ENCODE results near the gene LSM7.
A peak's percentile ranks its signal among the peaks of the same experiment; 100 is the strongest.

Gene LSM7

DNA sequence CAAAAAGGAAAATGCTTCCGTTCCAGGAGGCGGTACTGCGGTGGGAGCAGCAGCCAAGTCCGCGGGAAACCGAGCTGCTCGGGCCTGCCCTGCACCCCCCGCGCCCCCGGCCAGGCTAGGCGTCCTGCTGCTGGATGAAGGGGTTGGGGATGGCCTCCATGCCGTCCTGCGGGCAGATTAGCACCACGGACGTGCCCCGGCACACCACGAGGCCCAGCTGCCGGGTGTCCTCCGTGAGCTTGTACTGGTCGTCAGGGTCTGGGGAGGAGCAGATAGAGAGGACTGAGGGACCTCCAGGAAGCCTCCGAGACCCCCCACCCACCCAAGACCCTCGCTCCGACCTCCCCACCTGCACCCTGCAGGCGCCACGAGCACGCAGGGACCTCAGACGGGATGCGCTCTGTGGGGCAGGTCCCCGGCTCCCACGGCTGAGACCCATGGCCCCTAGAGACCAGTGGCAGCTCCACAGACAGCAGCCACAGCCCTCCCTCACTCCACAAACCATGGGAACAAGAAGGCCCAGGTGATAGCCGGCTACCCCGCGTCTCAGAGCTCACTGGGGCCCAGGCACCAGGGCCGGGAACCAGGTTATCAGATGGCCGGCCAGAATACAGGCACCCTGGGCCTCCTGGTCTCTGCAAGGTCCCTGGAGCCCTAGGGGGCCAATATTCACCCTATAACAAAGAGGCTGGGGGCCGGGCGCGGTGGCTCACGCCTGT, 6.7 kb downstream of the LSM7 start:
- DNase-seq, result no peak

DNA sequence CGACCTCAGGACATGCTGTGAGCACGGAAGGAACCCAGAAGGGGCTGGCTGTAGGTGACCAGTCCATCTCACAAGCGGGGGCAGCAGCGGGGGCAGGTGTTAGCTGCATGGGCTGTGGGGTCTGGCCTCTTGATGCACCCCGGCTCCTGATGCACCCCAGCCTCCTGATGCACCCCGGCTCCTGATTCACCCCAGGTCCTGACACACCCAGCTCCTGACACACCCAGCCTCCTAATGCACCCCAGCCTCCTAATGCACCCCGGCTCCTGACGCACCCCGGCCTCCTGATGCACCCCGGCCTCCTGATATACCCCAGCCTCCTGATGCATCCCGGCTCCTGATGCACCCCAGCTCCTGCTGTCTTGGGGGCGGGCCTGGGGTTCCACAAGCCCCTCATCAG, 7.4 kb downstream of the LSM7 start:
- no peak for DNase-seq

DNA sequence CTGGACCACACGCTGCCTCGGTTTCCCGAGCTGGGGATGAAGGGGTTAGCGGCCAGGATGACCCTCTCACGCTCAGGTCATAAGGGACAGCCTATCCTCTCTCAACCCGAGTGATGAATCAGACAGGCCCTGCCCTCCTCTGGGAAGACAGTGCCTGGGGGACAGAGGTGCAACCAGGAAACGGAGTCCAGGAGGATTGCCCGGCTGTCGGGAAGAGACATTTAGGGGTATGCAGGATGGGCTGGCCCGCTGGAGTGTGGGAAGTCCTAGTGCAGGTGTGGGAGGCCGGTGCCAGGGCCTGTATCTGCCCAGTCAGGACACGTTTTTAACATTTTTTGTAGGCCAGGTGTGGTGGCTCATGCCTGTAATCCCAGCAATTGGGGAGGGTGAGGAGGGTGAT, 8.3 kb downstream of the LSM7 start:
- no peak for DNase-seq

DNA sequence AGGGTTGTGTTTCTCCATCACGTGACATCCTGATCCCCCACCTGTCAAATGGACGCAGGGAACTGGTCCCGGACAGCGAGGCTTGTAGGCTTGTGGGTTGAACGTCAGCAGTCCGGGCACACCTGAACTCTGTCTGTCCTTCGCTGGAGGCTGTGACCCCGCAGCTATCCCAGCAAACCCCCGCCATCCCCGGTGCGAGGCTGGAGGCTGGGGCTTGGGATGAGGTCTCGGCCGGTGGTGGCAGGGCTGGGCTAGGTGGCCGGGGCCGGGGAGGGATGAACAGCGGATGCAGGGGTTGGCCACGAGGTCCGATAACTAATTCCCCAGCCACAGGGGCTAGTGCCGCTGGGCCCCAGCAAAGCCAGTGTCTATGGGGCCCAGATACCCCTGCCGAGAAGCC, 8.8 kb downstream of the LSM7 start:
- no peak for DNase-seq

DNA sequence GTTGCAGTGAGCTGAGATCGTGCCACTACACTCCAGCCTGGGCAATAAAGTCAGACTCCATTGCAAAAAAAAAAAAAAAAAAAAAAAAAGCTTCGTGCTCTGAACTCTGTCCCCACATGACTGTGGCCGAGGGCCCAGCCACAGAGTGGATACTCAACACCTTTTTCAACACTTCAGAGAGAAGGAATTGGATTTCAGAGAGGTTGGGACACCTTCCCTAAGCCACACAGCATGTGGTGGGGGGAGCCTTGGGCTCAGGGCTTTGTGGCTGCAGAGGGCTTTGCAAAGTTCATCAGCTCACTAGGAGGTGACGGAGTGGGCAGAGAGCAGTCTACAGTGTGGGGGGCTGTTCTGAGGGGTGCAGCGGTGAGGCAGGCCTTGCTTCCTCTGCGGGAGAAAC, 9.5 kb downstream of the LSM7 start:
- DNase-seq, result no peak

DNA sequence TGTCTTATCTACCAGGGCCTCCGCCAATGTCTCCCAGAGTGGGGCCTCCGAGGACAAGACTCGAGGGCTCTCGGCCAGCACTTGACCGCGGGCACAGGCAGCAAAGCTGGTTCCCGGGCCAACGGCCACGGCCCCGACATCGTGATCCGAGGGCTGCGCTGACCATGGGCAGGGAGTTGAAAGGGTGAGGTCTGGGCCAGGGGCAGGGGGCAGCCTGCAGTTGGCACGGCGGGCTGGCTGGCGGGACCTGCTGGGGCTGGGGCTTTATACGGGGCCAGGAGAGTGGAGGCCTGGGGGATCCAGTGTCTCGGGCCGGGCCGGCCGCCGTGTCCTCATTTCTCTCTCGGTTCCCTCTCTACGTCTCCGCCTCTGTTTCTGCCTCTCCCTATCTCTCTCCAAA, 10.6 kb downstream of the LSM7 start:
- no peak for DNase-seq

DNA sequence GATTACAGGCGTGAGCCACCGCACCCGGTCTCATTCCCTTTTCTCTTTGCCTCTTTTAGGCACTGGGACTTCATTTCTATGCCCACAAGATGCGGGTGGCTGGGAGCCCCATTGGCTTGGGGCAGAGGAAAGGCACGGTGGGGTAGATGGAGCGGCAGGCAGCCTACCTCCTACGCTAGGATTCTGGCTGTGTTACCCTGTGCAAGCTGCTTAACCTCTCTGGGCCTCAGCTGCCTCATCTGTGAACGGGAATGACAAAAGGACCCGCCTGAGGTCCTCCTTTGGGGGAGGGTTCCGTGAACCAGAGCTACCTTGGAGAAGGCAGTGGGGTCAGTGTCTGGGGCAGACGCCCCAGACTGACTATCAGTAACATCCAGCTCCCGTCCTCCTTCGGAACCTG, 11.1 kb downstream of the LSM7 start:
- no peak for DNase-seq

DNA sequence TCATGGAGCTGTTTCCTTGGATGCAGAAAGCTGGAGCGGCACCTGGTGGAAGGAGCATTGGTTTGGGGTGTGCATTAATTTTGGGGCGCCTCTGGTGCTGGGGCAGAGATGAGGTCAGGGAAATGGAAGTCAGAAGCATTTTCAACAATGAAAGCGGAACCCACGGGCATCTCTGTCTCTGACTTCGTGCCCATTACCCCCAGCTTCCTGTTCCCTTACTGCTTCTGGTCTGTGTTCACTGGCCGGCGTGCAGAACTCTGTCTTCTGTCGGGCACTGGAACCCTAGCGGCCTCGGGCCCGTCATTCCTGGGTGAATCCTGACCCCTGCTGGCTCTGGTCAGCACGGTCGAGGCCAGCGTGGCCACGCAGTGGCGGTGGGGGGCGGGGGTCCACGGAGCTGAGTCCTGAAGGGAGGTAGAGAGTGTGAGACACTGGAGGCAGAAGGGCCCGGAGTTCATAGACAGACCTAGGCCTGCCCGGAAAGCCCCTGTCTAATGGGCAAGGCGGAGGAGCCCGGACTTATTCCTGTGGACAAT, 12.5 kb downstream of the LSM7 start:
- peak; percentile 61 for DNase-seq

DNA sequence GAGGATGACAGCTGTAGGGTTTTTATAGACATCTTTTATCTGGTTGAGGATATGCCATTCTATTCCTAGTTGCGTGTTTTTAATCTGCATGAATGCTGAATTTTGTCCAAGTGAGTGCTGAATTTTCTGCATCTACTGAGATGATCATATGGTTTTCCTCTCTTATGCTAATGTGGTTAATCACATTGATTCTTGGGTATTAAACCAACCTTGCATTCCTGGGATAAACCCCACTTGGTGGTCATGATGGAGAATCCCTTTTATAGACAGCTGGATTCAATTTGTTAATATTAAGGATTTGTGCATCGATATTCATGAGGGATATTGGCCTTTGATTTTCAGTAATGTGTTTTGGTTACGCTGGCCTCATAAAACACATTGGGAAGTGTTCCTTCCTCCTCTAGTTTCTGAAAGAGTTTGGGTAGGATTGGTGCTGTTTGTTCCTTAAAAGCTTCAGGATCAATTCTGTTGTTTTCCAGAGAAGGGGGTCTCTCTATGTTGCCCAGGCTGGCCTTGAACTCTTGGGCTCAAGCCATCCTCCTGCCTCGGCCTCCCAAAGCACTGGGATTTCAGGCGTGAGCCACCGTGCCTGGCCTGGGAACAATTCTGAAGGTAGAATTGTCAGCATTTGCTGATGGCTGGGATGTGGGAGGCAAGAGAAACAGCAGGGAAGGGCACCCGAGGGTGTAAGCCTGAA, 13.1 kb downstream of the LSM7 start:
- DNase-seq, result no peak

DNA sequence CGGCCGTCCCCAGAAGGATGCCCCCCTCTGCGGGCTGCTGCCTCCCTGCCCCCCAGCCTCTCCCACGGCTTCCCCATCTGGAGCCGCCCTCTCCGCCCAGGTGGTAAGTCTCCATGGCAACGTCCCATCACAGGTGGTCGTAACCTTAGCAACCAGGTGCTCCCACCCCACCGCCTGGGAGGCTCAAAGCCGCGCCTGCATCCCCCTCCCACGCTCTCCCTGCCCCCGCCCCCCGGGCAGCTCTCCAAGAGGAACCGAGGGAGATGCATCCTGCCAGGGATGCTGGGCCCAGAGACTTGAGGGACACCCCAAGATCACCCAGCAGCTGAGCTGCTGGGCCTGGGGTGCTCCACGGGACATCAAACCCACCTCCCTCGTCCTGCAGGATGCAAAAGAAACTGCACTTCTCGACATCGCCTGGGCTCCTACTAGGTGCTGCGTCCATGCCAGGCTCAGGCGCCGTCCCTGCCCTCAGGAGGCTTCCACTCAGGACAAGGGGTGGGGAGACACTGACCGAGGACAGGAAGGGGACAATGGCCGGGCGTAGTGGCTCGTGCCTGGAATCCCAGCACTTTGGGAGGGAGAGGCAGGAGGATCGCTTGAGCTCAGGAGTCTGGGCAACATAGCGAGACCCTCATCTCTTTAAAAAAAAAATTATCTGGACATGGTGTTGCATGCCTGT, 15.4 kb downstream of the LSM7 start:
- DNase-seq, result no peak

DNA sequence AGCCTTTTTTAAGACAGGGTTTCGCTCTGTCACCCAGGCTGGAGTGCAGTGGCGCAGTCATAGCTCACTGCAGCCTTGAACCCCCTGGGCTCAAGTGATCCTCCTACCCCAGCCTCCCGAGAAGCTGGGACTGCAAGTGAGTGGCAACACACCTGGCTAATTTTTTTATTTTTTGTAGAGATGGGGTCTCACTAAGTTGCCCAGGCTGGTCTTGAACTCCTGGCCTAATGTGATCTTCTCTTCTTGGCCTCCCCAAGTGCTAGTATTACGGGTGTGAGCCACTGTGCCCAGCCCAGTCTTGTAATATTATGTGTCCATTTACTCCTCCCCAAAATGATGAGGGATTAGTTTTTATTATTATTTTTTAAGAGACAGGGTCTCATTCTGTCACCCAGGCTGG, 17.3 kb downstream of the LSM7 start:
- DNase-seq, result no peak

DNA sequence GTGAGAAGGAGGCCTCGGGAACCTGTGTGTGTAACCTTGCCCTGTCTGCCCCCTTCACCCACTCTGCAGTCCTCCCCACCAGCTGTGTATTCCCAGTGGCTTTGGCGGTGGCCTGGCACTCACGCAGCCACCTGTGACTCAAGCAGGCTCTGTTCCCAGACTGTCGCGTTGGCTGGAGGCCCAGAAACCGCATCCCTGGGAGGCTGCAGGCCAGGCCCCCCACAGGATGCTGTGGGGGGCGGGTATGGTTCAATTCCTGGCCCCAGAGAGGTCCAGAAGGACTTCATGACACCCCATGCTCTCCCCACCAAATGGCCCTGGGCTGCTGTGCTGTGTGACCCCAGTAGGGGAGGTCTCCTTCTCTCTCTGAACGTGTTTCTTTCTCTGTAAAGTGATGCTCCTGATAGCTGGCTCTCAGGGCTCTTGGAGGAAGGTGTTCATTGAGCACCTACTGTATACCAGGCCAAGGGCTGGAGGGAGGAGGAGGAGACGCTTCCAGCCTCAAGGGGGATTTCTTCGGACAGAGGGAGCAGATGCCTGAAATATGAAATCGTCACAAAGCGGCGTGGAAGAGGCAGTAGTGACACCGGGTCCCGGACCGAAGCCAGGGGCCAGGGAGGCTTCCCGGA, 18.5 kb downstream of the LSM7 start:
- DNase-seq, result peak; percentile 66

DNA sequence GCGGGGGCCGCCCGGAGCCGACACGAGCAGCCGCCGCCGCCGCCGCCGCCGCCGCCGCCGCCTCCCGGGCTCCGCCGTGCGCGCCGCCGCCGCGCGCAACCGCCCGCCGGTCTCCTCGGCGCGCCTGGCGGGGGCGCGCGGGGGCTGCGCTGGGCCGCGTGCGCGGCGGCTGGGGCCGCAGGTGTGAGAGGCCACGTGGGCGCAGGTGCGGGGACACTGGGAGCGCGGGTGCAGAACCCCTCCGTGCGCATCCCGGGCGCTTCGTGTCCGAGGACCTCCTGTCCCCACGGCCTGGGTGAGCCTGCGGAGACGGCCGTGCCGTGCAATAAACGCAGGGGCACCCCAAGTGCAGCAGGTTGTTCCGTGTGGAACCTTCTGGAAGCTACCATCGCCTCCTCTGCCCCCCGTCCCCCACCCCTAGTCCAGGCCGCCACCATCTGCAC, 20.3 kb downstream of the LSM7 start, which contains the start of gene LINGO3:
LINGO3 (minus strand) TSS at position 41 of the 443 bp plus-strand sequence. CDS start 16,378 bp downstream, outside the sequence.
- DNase-seq, result no peak

DNA sequence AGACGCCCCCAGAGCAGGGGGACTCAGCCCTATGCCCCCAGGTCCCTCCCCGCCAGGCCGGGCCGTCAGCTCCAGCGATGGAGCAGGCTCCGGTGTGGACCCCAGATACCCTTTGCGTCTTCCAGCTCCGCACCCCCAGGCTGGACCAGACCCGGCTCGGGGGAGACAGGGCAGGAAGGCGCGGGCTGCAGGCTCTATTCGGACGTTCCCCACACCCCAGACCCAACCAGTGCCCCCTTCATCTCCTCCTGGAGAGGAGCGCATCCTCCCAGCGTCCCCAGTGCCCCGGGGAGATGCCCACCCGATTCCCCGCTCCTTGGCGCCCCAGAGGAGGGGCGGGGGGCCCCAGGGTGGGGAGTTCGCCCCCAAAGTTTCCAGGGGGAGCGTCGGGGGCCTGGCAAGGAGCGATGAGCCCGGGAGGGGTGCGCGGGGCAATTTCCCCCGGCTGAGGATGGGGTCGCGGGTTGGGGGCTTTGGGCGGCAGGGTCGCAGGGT, 20.8 kb downstream of the LSM7 start:
- DNase-seq, result no peak

DNA sequence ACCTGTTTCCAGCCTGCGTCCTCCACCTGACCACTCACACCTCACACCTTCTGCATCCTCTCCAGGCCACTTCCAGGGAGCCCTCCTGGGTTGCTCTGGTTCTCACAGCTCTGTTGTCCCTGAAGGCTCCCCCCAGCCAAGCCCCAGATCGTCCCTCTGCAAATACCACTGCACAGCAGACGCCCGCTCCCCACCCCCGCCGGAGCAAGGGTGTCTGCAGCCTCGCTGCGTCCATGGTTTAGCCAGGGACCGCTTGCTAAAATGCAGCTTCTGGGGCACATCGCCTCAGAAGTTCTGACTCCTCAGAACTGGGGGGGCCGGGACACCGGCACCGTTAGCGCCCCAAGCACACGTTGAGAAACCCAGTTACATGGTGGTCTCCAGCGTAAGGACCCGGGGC, 21.4 kb downstream of the LSM7 start:
- DNase-seq, result no peak

DNA sequence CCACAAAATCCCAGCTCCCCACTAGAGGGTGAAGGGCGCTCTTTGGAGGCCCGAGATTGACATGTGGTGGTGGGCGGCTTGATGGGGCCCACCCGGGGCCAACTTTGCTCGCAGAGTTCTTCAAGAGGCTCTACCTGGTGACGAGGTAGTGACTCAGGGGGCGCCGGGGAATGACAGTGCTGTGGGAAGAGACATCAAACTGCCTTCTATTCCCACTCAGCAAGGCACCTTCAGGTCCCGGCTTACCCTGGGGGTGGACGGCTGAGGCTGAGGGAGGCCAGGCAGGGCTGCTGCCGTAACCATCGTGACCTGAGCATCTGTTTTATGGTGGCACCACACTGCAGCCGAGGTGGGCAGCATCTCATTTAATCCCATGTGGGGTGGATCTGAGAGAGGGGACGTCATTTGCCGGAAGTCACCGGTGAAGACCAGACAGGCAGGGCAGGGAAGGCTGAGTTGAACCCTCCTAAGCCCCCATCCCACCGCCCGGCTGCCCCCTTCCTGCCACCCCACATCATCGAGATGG, 22.0 kb downstream of the LSM7 start:
- no peak for DNase-seq

DNA sequence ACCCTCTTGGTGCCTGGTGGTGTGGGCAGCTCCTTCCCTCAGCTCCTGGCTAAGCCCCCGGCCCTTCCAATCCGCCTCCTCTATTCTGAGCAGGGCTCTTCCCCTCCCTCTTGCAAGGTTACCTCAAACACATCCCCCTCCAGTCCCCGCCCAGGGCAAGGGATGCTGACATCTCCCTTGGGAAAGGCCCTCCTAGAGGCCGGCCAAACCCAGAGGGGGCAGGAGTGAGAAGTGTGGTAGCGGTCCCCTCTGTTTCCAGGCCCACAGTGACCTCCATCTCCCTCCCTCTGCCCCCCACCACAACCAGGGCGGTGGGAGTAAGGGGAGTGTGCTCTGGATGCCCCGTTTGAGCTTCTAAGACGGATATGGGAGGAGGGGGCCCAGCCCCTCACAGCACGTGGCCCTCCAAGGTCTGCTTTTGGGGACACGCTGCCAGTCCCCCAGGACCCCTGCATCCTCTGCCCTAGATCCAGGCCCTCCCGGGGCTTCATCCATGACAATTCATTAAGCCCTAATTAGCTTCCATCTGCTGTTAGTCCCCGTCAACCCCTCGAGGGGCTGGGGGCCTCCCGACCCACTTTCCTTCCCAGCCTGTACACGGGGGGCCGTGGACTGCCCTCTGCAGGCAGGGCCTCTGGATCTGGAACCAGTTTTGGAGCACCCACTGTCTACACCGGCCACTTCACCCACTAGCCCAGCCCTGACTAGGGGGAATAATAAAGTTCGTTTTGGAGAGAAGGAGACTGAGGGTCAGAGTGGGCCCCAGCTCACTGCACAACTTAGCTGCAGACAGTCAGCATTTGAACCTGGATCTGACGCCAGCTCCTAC, 22.7 kb downstream of the LSM7 start:
- DNase-seq, result no peak

DNA sequence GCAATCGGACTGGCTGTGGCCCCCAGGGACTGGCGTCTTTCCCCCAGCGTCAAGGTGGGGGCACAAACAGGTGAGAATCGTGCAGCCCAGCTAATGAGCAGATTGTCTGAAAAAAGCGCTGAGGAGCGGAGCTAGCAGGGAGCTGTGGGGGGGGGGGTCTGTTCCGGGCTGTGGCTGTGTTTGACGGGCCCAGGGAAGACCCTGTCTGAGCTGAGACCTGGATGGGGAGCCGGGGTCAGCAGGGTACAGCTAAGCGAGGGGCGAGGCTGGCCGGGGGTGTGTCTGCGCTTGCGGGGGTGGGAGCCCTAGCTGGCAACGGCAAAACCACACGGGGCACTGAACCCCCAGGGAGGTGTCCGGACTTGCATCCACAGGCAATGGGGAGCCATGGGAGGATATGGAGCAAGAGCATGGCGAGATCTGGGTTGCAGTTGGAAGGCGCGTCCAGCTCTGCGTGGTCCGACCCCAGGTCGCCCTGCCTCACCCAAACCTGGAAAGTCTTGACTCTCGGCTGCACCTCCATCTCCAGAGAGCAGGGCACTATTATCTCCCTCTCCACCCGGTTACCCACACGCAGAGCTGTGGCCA, 25.1 kb downstream of the LSM7 start:
- DNase-seq, result no peak

DNA sequence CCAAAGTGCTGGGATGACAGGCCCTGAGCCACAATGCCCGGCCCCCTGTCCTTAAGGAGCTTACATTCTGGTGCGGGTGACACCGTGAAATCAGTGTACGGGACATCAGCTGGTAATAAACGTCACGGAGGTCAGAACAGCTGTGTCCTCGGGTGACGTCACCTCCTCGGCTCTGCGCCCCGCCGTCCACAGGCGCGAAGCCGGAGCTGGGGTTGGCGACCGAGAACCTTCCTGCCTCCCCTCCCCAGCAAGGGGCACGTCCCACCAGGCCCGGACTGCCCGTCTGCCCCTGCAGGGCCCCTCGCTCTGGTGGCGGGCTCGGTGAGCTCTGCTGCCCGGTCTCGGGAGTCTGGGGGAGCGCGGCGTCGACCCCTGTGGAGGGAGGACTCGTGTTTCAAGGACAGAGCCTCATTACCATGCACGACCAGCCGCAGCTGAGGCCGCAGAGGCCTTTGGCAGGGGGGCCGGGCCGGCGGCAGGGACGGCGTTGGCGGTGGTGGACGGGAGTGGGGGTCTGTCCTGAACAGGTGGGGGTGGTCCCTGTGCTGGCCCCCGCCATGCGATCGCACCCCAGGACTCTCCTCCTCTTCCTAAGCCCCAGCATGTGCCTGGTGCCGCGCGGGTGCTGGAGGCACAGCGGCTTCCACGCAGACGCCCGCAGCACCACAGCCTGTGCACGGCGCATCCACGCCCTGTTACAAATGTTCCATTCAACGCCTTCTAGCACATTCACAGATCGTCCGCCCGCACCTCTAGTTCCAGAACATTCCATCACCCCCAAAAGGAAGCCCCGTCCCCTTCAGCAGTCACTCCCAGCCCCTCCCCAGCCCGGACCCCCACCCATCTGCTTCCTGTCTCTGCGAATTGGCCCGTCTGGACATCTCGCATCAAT, 25.8 kb downstream of the LSM7 start:
- DNase-seq, result no peak

DNA sequence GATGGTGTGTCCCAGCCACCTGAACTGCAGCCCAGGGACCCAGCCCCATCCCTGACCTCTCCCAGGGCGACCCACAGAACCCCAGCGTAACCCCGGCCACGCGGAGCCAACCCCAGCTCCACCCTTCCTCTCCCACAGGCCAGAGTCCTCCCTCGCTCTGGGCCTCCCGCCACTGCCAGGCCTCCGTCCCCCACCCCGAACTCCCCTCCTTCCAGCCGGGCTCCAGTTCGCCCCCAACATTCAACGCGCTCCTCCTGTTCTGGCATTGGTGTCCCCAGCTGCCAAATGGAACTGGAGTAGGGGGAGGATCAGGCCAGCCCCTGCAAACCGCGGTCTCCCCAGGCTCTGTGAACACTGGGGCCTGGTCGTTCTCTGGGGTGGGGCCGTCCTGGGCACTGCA, 27.9 kb downstream of the LSM7 start:
- DNase-seq, result no peak

Data from fibroblast of skin of scalp (primary cell).